HUDEP-2 (cell line): ENCODE results near the gene COX10.

Experiments
- DNase-seq, 76 experiments: peaks; one replicate each; lab custom pipeline; 2025; ENCODE audit not compliant: unreplicated experiment in 76 of 76; lab: John Stamatoyannopoulos, UW

The COX10 gene

DNA sequence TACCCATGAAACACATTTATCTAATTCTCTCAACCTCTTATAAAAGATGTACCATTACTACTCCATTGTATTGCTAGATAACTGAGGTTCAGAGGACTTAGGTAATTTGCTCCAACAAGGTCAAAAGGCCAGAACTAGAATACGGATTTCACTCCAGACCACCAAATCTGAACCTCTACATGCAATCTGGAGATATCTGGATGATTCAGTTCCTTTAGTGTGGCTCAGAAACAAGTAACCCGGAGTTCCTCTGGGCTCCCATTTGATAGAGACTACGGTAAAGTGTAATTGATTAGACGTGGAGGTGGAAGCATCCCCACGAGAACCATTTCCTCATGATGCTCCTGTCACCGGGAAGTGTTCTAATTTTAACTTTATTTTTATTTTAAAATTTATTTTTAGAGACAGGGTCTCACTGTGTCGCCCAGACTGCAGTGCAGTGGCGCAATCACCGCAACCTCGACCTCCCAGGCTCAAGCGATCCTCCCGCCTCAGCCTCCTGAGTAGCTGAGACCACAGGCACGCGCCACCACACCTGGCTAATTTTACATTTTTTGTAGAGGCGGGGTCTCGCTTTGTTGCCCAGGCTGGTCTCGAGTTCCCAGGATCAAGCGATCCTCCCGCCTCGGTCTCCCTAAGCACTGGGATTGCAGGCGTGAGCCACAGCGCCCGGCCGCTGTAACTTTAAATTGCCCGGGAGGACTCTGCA, 608 bp upstream of the COX10 start:
- DNase-seq = no peak

DNA sequence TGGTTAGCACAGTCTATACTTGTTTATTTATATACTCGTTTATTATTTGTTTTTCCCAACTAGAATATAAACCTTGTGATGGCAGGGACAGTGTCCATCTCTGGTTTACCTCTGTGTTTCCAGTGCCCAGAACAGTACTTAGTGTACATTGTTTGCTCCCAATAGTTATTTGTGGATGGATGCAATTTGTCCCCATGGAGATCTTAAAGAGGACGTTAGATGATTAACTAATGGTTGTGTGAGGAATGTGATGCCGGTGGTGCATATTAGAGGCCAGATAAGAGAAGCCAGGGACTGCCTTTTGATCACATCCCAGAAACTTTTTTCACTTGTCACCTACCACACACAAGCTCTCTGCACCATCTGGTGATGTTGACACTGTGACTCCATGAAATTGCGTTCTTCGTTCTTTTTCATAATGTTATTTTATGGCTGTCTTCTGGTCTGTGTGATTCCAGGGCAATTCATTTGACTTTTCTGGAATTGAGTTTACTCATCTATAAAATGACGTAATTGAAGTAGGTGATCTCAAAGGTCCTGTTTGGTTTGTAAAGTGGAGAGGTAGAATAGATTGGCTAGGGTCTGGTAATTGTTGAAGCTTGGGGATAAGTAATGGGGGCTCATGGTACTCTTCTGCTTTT, 1.2 kb downstream of the COX10 start:
- no peak for DNase-seq

DNA sequence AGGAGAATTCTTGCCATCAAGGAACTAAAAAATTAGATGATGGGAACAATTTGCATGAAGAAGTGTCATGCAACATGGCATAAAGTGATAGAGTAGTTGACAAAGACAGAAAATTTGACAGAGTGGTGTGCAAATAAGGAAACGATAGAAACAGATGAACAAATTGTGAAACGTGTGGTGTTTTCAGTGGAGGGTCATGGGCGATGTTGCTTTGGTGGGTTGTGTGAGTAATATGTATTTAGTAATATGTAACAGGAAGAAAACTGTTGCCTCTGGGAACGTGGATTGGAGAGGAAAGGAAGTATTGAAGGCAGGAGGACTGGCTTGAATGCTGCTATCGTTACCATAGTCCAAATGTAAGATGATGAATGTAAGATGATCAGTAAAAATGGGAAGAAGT, 3.6 kb downstream of the COX10 start:
- DNase-seq = no peak

DNA sequence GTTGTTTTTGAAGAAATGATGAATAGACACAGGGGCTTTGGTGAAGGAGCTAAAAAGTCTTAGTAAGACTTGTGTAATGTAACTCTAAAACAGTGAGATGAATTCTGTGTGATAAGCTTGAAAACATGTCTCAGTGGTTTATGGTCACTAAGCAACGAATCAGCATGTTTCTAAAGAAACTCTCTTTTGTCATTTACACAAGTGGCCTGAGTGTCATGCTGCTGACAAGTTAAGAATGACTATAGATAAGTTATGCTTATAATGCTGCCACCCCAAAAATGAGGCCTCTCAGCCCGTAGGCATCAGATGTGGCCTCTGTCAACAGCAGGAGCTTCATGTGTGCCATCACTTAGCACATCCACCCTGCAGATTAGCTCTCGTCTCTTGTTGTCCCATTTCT, 8.7 kb downstream of the COX10 start:
- no peak for DNase-seq

DNA sequence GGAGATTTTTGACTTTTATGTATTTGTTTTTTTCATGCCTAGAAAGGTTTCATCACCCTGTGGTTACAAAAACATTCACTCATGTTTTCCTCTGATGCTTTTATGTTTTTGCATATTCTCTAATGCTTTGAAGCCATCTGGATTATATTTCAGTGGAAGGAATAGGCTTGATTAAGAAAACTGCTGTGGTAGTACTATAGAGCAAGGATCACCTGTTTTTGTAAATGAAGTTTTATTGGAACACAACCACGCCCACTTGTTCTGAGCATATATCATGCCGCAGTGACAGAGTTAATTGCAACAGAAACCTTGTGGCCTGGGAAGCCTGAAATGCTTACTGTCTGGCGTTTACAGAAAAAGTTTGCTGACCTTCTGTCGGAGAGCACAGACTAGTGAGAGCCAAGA, 11.5 kb downstream of the COX10 start:
- no peak for DNase-seq

DNA sequence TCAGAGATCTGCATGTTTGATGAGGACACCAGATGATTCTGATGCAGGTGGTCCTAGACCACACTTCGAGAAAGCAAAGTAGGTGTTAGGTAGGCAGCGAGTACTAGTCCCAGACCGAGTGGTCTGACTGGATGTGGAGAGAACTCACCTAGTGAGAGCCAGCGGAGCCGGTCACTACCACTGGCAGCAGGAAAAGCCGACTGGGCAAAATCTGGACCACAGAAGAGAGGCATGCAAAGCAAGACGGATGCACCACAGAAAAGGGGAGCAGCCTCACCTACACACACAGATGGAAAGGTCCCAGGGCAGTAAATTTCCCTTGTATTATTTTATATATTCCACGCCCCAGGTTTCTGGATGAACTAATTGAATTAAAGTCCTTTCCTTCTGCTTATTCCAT, 13.5 kb downstream of the COX10 start:
- DNase-seq = no peak

DNA sequence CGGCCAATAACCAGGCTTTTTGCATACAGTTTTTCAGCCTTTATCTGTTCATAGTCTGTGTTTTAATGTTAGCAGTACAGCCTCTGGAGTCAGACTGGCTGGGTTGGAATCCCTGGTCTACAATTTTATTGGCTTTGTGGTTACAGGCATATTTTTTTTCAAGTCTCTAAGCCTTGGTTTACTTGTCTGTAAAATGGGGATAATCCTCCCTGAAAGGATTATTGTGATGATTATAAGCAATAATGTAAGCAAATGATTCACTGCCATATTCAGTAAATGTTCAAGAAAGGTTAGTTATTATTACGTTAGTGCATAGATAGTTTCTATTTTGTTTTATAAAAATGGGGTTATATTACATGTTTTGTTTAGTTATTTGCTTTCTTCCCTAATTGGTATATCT, 15.7 kb downstream of the COX10 start:
- no peak for DNase-seq

DNA sequence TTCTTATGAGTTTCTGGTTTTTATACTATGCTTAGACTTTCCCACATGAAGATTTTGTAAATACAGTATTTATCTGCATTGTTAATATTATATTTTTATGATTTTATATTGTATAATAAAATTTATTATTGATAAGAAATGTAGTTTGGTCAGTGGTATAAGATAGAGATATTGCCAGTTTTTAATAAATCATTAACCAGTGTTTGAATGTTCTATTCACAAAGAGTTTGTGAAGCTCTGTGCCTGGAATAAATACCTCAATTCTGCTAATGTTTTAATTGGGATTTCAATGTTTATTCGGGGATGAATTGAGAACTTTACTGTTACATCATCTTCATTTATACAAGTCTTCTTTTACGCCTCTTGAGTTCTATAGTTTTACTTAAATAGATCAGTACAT, 16.9 kb downstream of the COX10 start:
- DNase-seq = no peak

DNA sequence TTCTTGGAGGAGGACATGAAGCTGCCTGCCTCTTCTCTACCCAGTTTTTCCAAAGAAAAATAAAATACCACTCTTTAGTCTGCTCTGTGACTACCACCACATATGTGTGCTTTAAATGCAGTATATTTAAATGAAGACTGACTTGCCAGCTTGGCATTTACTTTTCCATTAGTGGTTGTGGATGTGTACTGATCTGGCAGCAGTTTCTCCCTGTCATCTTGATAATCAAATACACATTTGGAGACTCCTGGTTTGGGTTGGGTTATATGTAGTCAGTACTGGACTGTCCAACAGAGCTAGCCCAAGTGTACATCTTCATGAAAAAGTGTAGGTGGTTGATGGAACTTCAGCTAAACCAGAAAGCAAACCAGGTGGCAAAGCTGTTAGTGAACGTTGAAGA, 19.9 kb downstream of the COX10 start:
- no peak for DNase-seq

DNA sequence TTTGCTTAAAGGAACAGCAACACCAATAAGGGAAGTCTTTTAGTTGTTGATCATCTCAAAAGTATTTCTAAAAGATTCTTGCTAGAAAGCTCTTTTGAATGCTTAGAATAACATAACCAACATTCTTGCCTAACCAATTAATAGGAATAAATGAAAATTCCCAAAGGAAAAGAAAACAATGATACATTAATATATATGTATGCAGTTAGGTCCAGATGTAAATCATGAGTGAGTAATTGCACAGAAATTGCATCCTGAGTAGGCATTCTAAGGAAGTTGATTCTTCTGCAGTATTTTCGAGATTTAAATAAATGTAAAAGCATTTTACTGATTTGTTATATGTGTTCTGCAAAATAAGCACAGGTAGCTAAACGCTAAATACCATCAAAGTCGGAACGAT, 22.1 kb downstream of the COX10 start:
- DNase-seq = no peak

DNA sequence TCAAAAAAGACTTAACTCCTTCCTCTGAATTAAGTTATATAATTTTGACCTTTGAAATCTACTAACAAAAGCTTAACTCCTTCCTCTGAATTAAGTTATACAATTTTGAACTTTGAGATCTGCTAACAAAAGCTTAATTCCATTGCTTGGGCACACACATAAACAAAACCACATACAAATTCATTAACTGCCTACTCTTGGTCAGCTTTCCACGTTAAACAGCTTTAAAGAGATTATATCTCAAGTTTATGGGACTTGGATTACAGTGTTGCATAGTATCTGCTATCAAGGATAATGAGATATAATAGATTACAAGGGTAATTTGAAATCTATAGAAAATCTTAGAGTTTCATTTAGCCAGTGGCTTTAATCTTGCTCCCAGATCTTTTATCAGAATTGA, 23.5 kb downstream of the COX10 start:
- DNase-seq = no peak

DNA sequence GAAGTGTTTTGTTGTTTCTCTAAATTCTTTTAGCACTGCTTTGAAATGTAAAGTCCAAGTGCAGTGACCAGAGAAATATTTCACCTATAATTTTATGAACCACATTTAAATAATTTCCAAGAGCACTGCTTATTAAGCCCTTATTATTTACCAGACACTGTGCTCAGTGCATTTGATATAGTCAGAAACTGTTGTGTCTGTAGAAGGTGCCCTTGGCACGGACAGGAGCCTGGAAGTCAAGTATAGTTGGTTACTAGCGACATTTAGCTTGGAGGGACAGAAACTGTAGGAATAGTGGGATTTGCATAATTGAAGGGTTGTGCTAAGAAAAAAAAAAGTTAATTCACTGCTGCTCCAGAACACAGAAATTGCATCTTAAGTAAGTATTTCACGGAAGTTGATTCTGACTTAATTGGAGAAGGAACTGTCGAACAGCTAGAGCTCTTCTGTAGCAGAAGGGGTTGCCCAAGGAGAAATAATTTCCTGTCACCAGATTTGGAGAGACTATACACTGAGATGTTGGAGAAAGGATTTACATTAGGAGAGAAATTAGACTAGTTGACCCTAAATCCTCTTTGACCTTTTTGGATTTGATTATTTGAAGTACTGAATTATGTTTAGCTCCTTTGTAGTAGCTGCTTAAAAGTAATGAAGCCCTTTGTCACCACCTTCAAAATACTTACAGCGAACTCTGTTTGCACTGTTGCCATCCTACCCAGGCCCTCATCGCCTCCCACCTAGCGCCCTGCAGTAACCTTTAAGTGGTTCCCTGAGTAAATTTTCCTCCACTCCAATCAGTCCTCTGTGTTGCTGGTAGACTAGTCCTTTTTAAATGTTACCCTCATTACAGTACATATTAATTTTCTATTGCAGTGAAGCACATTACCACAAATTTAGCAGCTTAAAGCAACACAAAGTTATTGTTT, 25.6 kb downstream of the COX10 start:
- DNase-seq = no peak

DNA sequence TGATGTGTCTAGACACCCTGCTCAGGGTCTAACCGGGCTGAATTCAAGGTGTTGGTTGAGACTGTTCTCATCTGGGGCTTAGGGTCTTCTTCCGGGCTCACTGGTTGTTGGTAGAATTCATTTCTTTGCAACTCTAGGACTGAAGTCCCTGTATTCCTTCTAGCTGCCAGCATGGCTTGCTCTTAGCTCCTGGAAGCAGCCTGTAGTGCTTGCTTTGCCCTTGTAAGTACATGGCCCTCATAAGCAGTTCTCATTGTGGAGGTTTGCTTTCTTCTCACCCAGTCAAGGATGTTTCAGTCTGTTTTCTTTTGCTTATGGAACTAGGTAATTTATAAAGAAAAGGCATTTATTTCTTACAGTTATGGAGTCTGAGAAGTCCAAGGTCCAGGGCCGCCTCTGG, 26.3 kb downstream of the COX10 start:
- no peak for DNase-seq

DNA sequence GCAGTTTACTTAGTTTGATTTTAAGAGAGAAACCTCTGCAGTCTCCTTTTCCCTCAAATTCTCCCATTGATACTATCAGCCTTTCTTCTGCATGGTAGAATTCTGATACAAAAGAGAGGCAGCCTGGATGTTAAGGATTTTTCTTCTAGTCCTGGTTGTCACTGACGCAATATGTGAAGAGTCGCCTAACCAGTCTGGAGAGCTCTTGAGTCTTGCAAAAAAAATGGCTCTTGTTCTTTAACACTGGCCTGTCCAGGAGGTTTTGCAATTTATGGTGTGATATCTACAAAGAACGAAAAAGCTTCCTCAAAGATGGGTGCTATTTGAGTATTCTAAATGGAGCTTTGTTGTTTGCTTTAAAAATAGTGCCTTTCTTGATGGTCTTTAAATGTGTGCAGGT, 28.9 kb downstream of the COX10 start:
- DNase-seq = no peak

DNA sequence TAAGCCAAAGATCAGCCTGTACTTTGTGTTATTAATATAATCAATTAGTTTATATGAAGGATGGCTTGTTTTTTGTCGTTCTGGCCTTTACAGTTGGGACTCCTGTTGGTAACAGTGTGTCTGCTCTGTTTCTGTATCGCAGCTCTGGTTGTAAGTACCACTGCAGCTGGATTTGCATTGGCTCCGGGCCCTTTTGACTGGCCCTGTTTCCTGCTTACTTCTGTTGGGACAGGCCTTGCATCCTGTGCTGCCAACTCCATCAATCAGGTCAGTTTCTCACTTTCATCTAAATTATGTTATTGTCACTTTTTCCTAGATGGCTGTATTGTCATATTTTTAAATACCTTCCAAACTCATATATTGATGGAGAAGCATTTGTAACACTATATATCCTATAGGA, 32.7 kb downstream of the COX10 start:
- DNase-seq = no peak

DNA sequence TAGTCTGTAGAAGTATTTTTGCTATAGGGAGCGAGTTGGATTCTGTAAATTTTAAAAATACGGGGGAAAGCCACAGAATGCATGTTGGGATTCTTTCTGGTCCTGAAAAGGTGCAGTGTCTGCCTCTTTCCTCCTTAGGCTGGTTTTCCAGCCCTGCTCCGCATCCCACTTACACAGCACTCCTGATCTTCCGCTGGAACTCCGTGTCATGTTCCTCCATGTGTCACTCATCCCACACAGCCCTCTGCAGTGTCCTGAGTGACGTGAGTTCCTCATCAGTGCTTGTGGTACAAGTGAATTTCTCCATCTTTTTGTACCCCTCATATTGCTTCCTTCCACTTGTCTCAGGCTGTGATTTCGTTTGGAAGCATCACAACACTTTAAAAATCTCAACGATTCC, 34.5 kb downstream of the COX10 start:
- no peak for DNase-seq

DNA sequence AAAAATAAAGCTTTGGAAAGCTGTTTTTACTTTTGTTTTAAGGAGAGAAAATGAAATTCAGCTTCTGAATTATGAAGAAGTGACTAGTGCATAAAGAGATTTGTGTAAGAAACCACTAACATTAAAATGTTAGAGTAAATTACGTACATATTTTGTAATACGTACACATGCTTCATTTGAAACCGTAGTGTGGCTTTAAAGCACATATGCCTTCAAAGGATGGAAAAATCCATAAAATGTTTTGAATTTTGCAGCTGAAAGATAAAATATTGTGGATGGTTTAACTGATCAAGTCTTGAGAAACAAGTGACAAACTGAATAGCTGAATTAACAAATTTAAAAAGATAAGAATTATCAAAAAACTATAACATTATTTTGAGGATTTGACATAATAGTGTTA, 35.4 kb downstream of the COX10 start:
- no peak for DNase-seq

DNA sequence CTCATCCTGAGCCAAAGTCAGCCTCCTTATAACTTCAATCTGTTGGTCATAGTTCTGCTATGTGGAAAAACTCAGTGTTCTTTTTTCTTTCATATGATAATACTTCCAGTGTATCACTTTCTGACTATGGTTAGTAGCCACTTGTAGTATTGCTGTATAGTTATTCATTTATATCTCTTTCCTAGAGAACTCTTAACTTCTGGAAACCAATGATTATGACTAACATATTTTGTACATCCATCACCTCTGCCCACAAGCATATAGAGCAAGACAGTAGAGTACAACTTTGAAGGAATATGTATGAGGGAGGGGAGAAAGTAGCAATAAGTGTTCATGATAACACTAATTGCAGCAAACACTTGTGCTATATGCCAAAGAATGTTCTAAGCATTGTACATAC, 38.6 kb downstream of the COX10 start:
- DNase-seq = no peak

DNA sequence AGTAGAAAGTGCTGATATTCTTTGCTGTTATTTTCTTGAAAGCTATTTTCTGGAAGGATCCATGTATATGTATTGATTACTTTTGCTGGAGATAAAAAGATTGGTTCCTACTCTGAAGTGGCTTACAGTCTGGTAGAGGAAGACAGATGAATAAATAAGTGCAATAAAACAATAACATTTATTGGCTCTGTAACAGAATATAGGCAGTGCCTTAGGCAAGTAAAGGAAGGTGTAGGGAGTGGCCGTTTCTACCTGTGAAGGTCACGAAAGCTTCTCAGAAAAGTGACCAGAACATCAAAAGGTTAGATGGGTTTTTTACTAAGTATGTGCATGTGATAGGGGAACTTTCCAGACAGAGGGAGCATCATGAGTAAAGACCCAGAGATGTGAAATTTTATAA, 43.1 kb downstream of the COX10 start:
- no peak for DNase-seq

DNA sequence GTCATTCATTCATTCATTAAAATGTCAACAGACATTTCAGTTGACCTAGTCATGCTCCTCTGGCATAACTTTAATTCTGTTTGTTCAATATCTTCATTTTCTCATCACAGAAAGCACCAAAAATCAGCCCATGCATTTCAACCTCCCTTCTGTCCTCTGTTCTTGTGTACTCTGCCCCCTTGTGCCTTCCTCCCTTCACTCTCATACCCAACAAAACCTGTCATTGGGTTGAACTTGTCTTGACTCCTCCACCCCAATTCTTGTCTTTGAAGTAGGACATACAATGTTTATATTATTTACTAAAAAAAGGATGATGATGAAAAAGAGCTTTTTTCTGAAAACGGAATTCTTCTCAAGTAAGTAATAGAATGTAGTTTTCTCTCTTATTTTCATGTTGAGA, 43.8 kb downstream of the COX10 start:
- no peak for DNase-seq

DNA sequence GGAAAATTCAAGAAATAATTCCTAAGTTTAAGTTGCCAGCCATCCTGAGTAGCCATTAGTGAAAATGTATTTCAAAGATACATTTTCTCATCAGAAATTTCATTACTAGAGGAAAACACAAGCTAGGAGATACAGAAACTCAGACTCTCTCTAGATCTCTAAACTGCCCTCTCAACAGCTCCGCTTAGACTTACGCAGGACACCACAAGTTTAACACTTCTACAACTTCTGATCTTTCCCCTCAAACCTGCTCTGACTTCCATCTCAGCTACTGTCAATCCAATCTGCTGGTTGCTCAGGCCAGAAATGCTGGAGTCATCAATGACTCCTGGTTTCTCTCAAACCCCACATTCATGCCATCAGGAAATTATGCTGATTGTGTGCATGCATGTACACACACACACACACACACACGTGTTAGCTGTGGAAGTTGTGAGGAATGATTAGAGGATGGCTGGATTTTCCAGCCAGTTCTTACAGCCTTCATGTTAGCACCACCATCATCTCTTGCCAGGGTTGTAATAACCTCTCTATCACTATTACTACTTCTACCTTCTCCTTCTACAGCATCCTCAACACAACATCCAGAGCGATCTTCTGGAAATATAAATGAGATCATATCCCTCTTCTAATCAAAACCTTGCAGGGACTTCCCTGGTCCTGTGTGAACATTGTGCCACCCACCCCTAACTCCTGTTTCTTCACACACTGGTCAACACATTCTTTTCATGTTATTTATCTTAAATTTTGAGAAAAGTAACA, 47.1 kb downstream of the COX10 start:
- DNase-seq = no peak
